Naive thymus-derived CD8-positive, alpha-beta T cell (primary cell): ENCODE measurements around the gene ACTL7A. TPM values are rescaled to one million over a fixed set of nuclear protein-coding genes. Genes with fewer than 3 reads are reported as not detected.

Experiments
- ATAC-seq, 2 donors: fragments of 150-1000 bp; cut with Tn5 transposase in 1 of 2; sonication (Bioruptor Pico), chemical (Tn5 transposase) in 1 of 2; 1 replicate in 1 of 2; 2 replicates in 1 of 2; pipeline ENCODE4 v1.10.0; 2021; ENCODE audit warnings: mild to moderate bottlenecking in 2 of 2, moderate library complexity in 2 of 2
- POLR2A ChIA-PET: fragments of 350-600 bp; sonication (Branson Sonifier 250); formaldehyde crosslinking; loops from one replicate; lab custom pipeline; 2021; ENCODE audit warnings: antibody characterized with exemption; lab: Charles Lee
- DNase-seq, 10 donors: peaks; one replicate each; pipeline versions ENCODE4 v3.0.0 to v3.0.0-alpha.2; 2020 to 2022
- H3K27ac Mint-ChIP-seq, 10 donors: one replicate each; pipeline ENCODE4 v1.8.0; 2020 to 2022; ENCODE audit warnings: mild to moderate bottlenecking in 10 of 10, mixed read lengths in 10 of 10, moderate library complexity in 4 of 10, inconsistent platforms in 1 of 10
- H3K27me3 Mint-ChIP-seq, 5 donors: one replicate each; pipeline ENCODE4 v1.8.0; 2021 to 2022; ENCODE audit warnings: mixed read lengths in 5 of 5
- H3K36me3 Mint-ChIP-seq, 3 donors: one replicate each; pipeline ENCODE4 v1.8.0; 2020 to 2022; ENCODE audit warnings: mixed read lengths in 3 of 3, mild to moderate bottlenecking in 2 of 3, inconsistent platforms in 1 of 3
- H3K4me1 Mint-ChIP-seq, 4 donors: one replicate each; pipeline ENCODE4 v1.8.0; 2021 to 2022; ENCODE audit warnings: mixed read lengths in 4 of 4
- H3K4me3 Mint-ChIP-seq, 10 donors: one replicate each; pipeline ENCODE4 v1.8.0; 2020 to 2022; ENCODE audit warnings: mild to moderate bottlenecking in 10 of 10, mixed read lengths in 10 of 10, moderate library complexity in 6 of 10, inconsistent platforms in 1 of 10
- H3K9me3 Mint-ChIP-seq, 9 donors: one replicate each; pipeline ENCODE4 v1.8.0; 2020 to 2022; ENCODE audit warnings: mixed read lengths in 9 of 9, mild to moderate bottlenecking in 3 of 9, inconsistent platforms in 1 of 9, moderate library complexity in 1 of 9
- polyA plus RNA-seq, 3 donors: library from polyadenylated mRNA; unstranded; fragments of 300-500 nt; fragmentation: Illumina TruSeq; gene quantifications; one replicate each; pipeline ENCODE4 v1.2.3, GENCODE V29; 2021
- total RNA-seq, 8 experiments: library from RNA in 2 of 8; stranded (reverse) in 2 of 8; gene quantifications; one replicate each; pipeline ENCODE4 v1.2.3 and lab custom pipeline; 2021 to 2026

The ACTL7A gene
- total and polyA plus RNA-seq, 5 experiments from 2014 or later: not detected

DNA sequence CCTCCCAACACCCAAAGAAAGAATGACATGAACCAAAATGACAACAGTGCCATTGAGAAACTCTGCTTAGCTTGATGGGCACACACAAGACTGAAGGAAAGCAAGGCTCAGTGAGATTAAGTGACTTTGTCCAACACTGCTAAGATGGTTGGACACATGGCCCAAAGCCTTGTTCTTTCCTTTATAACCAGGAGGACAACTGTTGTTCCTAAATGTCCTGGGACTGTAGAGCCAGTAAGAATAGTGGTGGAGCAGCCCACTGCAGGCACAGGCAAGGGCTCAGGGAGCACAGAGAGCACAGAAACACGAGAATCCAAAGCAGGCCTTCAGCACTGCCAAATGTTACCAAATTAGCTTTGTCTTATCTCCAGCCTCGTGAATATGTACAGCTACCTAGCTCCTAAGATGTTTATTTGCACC lies 3.9 kb downstream of the ACTL7A start:
- no peak for ATAC-seq
- Mint-ChIP-seq H3K4me1 (peaks cover 0 to 2% (median 0%) of the 10 kb centered on the region in 4 donors), H3K27ac (peak overlapping the region in 1 of 10 donors; percentile 22), H3K4me3 (no peak overlapping the region), H3K27me3 (no peaks in the 10 kb centered on the region), H3K9me3 (no peaks in the 10 kb centered on the region), H3K36me3 (peaks cover 14 to 42% (median 21%) of the 10 kb centered on the region in 3 donors)
- POLR2A ChIA-PET: no interaction called here
- no peak for DNase-seq

DNA sequence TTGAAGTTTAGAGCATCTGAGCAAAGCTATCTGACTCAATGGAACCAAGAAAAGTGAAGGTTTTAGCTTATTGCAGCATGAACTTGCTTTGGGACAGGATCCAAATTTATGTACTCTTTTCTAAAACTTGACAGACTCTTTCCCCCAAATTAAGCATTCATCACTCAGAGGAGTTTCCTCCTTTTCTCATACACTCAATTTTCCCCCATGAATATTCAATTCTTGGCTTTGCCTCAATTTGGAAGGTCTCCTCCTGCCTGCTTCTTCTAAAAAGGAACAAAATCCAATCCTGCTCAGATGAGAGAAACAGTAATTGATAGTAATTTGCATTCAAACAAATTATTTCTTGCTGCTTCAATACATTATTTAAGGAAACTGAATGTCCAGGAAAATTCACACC lies 5.0 kb downstream of the ACTL7A start:
- DNase-seq (no peak), ATAC-seq (no peak)
- H3K36me3 Mint-ChIP-seq: peaks cover 22 to 53% (median 30%) of the 10 kb centered on the region in 3 donors
- H3K4me3 Mint-ChIP-seq: no peak overlapping the region
- H3K9me3 Mint-ChIP-seq: peaks cover 0 to 6% (median 0%) of the 10 kb centered on the region in 9 donors
- H3K27ac Mint-ChIP-seq: no peak overlapping the region
- H3K27me3 Mint-ChIP-seq: no peaks in the 10 kb centered on the region
- H3K4me1 Mint-ChIP-seq: no peaks in the 10 kb centered on the region
- POLR2A ChIA-PET: no interaction called here

DNA sequence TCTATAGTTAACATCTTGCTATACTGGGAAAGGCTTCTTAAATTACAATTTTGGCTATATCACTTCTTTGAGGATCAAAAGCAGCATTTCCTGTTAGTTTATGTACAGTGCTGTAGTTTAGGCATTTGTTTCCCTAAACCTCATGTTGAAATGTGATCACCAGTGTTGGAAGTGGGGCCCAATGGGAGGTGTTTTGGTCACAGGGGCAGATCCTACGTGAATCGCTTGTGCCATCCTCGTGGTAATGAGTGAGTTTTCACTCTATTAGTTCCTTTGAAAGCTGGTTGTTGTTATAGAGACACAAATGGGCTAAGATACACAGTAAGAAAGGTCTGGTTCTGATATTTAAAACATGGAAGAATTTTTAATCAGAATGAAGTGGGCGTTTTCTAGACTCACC lies 5.8 kb downstream of the ACTL7A start:
- Mint-ChIP-seq H3K27ac (no peak overlapping the region), H3K36me3 (peaks cover 22 to 58% (median 35%) of the 10 kb centered on the region in 3 donors), H3K4me1 (no peaks in the 10 kb centered on the region), H3K9me3 (peaks cover 0 to 6% (median 0%) of the 10 kb centered on the region in 9 donors), H3K27me3 (no peaks in the 10 kb centered on the region), H3K4me3 (no peak overlapping the region)
- POLR2A ChIA-PET: no interaction called here
- ATAC-seq (no peak), DNase-seq (no peak)

DNA sequence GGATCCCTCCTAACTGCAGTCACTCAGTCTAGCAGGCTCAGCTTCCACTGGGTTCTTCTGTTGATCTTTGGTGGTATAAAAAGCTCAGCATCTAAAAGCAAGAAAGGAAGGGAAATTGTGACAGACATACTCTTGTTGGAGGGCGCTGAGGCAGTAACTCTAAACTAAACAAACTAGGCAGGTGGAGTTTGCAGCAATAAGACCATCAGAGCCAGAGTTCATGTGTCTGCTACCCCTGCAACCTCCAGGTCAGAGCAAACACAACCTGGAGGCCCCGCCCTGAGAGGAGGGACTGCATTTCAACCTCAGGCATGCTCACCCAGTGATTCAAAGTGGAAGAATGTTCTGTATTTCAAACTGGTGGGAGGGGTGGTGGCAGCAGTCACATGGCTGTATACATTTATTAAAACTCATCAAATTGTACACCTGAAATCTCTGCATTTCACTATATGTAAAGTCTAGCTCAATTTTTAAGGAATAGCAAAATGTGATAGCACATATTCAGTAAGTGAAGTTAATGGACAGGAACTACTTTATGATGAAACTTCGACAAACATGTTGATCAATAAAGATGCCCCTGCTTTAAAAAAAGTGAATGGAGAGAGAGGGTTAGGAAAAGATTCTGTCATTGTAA lies 7.1 kb downstream of the ACTL7A start:
- no peak for ATAC-seq
- H3K4me1 Mint-ChIP-seq: no peaks in the 10 kb centered on the region
- H3K27me3 Mint-ChIP-seq: no peaks in the 10 kb centered on the region
- POLR2A ChIA-PET: no interaction called here
- DNase-seq: no peak
- peaks cover 24 to 72% (median 48%) of the 10 kb centered on the region in 3 donors for H3K36me3 Mint-ChIP-seq
- H3K27ac Mint-ChIP-seq: peak overlapping the region in 1 of 10 donors; percentile 7
- no peak overlapping the region for H3K4me3 Mint-ChIP-seq
- peaks cover 0 to 6% (median 0%) of the 10 kb centered on the region in 9 donors for H3K9me3 Mint-ChIP-seq

DNA sequence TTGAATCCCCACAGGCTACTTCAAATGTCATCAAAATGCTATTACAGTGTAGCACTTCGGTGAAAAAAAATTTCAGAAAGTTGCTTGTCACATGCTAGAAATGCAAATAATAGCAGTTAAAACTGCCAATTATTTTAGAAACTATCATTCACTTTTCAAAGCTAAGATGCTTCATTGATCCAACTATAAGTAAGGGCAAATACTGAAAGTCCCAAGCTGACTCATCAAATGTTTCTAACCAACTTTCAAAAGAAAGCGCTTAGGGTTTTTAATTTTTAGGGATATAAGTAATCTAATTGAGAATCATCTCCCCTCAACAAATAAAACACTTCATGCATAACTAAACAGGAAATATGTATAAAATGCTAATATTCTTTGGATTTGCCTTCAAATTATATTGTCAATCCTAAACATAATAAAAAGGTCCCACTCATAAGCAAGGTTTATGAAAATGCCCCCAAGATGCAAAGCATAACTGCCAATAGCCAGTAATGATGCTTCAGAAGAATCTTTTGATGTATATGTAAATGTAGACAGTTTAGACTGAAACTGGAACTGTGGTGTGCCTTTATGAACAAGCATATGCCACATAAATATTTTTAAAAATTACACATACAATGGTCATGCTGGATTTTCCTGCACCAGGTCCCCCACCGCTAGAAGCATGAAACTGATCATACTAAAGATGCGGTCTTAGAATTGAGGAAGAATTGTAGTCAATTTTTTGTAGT lies 12.2 kb downstream of the ACTL7A start:
- POLR2A ChIA-PET: no interaction called here
- ATAC-seq: no peak

DNA sequence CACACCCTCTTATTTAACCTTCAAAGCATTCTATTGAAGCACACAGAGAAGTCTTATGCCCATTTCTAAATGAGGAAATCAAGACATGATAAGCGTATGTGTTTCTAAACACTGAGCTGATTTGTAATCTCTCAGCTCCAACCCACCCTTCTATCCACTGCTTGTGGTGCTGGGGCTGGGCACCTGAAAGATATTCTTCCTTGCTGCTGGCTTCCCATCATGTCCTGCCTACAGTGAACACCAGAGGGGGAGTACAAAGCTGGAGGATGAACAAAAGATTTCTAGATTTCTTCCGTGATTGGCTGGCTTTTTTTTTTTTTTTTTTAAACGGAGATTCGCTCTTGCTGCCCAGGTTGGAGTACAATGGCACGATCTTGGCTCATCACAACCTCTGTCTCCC lies 14.4 kb downstream of the ACTL7A start:
- no peak overlapping the region for H3K4me3 Mint-ChIP-seq
- no peaks in the 10 kb centered on the region for H3K4me1 Mint-ChIP-seq
- POLR2A ChIA-PET: no interaction called here
- ATAC-seq (no peak), DNase-seq (no peak)
- H3K27ac Mint-ChIP-seq: no peak overlapping the region
- peaks cover 0 to 6% (median 0%) of the 10 kb centered on the region in 9 donors for H3K9me3 Mint-ChIP-seq
- peaks cover 24 to 96% (median 66%) of the 10 kb centered on the region in 3 donors for H3K36me3 Mint-ChIP-seq
- no peaks in the 10 kb centered on the region for H3K27me3 Mint-ChIP-seq

More for the DNA sequence above, 12.2 kb downstream of the ACTL7A start:
- H3K4me1 Mint-ChIP-seq: no peaks in the 10 kb centered on the region
- no peak overlapping the region for H3K4me3 Mint-ChIP-seq
- DNase-seq: no peak
- no peaks in the 10 kb centered on the region for H3K27me3 Mint-ChIP-seq
- no peak overlapping the region for H3K27ac Mint-ChIP-seq
- peaks cover 22 to 95% (median 66%) of the 10 kb centered on the region in 3 donors for H3K36me3 Mint-ChIP-seq
- H3K9me3 Mint-ChIP-seq: peaks cover 0 to 6% (median 0%) of the 10 kb centered on the region in 9 donors

DNA sequence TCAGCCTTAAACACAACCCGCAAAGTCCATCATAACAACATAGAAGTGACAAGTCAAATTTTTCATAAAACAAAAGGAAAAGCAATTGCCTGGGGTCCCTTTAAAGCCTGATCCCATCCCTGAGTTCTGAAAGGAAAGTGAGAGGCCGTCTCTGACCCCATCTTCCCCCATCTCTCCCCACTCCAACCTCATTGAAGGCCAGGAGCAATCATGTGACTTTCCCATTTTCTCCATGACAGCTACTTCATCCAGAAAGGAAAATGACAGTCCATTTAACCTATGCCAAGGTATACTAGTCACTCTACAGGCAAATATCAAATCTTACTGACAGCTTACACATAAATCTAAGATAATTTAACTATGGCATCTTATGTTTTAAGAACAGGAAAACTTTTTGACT lies 15.5 kb downstream of the ACTL7A start:
- no peak overlapping the region for H3K4me3 Mint-ChIP-seq
- DNase-seq (no peak), ATAC-seq (no peak)
- H3K36me3 Mint-ChIP-seq: peaks cover 18 to 96% (median 57%) of the 10 kb centered on the region in 3 donors
- no peaks in the 10 kb centered on the region for H3K27me3 Mint-ChIP-seq
- no peaks in the 10 kb centered on the region for H3K9me3 Mint-ChIP-seq
- H3K27ac Mint-ChIP-seq: no peak overlapping the region
- POLR2A ChIA-PET: no interaction called here
- no peaks in the 10 kb centered on the region for H3K4me1 Mint-ChIP-seq

DNA sequence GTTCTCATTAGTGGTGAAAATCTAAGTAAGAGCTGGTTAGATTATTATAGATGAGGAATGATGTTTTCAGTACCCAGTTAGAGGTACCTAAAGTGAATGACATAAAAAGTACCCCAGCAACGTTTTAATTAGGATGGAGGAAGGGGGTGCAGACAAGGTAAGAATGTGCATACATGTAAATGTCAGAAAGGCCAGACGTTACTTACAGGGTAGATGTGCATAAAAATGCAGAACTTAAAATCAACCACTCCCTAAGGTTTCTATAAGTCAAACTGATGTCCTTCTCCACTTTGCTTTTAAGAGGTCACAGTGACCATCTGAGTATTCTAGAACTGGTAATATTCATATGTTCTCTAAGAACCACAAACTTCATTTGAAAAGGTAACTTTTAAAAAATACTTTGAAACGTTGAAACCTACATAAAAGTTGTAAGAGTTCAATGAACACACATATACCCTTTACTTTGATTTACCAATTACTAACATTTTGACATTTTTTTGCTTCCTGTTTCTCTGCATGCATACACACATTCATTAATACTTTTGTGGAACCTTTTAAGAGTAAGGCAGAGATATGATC lies 18.8 kb downstream of the ACTL7A start:
- ATAC-seq: no peak
- Mint-ChIP-seq H3K4me1 (peaks cover 0 to 2% (median under 1%) of the 10 kb centered on the region in 4 donors), H3K9me3 (no peaks in the 10 kb centered on the region), H3K27ac (no peak overlapping the region), H3K36me3 (peaks cover 8 to 94% (median 27%) of the 10 kb centered on the region in 3 donors), H3K27me3 (no peaks in the 10 kb centered on the region), H3K4me3 (no peak overlapping the region)
- no peak for DNase-seq
- POLR2A ChIA-PET: no interaction called here

DNA sequence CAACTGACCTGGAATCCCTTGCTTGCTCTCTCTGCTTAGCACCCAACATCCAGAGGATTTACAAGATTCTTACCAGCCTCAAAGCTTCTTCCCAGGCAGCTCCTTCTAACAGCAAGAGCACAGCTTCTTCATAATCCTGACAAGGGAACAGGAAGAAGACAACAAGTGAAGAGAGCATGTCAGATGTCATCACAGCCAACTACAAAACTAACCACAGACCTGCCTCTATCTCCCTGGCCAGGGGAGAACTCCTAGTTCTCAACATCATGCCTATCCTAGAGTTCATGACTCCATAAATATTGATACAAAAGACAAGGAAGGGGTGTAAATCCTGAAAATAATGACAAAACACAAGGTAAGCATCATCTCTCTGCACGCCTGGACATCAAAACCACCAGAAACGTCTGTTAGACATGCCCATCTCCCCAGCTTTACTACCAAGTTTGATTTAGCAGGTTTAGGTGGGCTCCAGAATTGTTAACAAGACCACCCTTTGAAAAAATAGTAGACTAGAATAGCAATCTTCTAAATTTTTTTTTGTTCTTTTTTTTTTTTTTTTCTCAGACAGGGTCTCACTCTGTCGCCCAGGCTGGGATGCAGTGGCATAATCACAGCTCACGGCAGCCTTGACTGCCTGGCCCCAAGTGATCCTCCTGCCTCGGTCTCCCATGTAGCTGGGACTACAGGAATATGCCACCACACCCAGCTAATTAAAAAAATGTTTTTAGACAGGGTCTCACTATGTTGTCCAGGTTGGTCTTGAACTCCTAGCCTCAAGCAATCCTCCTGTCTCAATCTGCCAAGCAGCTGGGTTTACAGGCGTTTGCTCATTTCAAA lies 20.2 kb downstream of the ACTL7A start:
- DNase-seq (no peak), ATAC-seq (no peak)
- POLR2A ChIA-PET: no interaction called here
- peaks cover 8 to 91% (median 31%) of the 10 kb centered on the region in 3 donors for H3K36me3 Mint-ChIP-seq
- no peaks in the 10 kb centered on the region for H3K27me3 Mint-ChIP-seq
- H3K4me1 Mint-ChIP-seq: peaks cover 2 to 10% (median 6%) of the 10 kb centered on the region in 4 donors
- peak overlapping the region in 5 of 10 donors; percentile 3 to 63 (median 35) for H3K27ac Mint-ChIP-seq
- no peak overlapping the region for H3K4me3 Mint-ChIP-seq
- H3K9me3 Mint-ChIP-seq: no peaks in the 10 kb centered on the region

DNA sequence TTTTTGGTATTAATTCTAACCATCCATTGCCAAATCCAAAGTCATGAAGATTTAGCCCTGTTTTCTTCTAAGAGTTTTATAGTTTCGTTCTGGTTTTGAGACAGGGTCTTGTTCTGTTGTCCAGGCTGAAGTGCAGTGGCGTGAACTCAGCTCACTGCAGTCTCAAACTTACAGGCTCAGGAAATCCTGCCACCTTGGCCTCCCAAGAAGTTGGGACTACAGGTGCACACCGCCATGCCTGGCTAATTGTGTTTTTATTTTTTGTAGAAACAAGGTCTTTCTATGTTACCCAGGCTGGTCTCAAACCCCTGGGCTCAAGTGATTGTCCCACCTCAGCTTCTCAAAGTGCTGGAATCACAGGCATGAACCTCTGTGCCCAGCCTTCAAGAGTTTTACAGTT lies 21.0 kb downstream of the ACTL7A start:
- ATAC-seq (no peak), DNase-seq (no peak)
- Mint-ChIP-seq H3K4me1 (peaks cover 2 to 10% (median 6%) of the 10 kb centered on the region in 4 donors), H3K36me3 (peaks cover 8 to 88% (median 25%) of the 10 kb centered on the region in 3 donors), H3K27me3 (no peaks in the 10 kb centered on the region), H3K27ac (no peak overlapping the region), H3K9me3 (no peaks in the 10 kb centered on the region), H3K4me3 (no peak overlapping the region)
- POLR2A ChIA-PET: no interaction called here

DNA sequence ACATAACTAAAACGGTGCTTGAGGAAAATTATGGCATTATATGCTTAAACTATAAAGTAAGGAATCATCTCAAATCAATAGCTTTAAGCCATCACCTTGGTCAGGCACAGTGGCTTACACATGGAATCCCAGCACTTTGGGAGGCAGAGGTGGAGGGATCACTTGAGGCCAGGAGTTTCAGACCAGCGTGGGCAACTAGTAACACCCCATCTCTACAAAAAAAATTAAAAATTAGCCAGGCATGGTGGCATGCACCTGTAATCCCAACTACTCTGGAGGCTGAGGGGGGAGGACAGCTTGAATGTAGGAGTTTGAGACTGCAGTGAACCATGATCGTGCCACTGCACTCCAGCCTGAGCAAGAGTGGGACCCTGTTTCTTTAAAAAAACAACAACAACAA lies 22.6 kb downstream of the ACTL7A start:
- no peak for ATAC-seq
- H3K27me3 Mint-ChIP-seq: no peaks in the 10 kb centered on the region
- DNase-seq: no peak
- no peak overlapping the region for H3K4me3 Mint-ChIP-seq
- H3K9me3 Mint-ChIP-seq: no peaks in the 10 kb centered on the region
- peak overlapping the region in 1 of 10 donors; percentile 41 for H3K27ac Mint-ChIP-seq
- H3K36me3 Mint-ChIP-seq: peaks cover 4 to 86% (median 23%) of the 10 kb centered on the region in 3 donors
- POLR2A ChIA-PET: no interaction called here
- peaks cover 2 to 10% (median 6%) of the 10 kb centered on the region in 4 donors for H3K4me1 Mint-ChIP-seq

DNA sequence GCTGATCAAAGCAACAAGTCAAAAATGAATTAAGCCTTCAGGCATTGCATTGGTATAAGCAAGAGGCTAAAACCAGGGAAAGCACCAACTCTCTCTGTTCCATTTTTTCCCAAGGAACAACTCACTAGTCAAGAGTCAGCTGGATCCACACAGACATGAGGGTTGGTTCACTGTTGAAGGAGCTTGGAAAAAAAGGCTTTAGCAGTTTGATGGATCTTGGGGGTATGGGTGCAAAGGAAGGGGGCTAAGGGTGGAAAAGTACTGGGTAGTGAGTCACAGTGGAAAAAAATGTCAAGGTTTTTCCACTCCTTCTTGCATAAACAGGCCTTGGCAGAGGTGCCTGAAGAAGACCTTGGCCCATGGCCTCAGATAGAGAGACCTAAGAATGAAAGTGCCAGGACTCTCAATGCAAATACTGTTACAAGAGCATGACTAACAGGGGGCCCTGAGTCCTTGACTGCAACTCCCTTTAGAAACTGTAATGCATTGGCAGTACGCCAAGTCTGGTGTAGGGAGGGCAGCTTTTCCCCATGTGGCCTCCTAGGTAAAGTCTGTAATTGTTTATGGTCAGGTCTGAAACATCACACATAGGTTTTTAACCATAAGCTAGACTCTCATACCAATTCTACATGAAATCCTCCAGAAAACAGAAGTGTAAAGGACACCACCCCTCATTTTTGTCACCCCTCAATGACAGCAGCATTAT lies 23.7 kb downstream of the ACTL7A start:
- Mint-ChIP-seq H3K27ac (peak overlapping the region in 3 of 10 donors; percentile 4 to 80 (median 18)), H3K4me3 (no peak overlapping the region), H3K9me3 (no peaks in the 10 kb centered on the region), H3K4me1 (peaks cover 2 to 10% (median 6%) of the 10 kb centered on the region in 4 donors), H3K27me3 (no peaks in the 10 kb centered on the region), H3K36me3 (peaks cover 8 to 86% (median 28%) of the 10 kb centered on the region in 3 donors)
- no peak for DNase-seq
- peak in 1 of 2 donors; percentile 20 for ATAC-seq
- POLR2A ChIA-PET: no interaction called here
